HG02763 (cell line): ENCODE data around the gene CHURC1.
A peak's percentile ranks its signal among the peaks of the same experiment; 100 is the strongest.

Source experiments
- ATAC-seq: cut with Tn5 transposase; IDR thresholded peaks from one replicate; pipeline ENCODE4 v1.9.1; 2021; ENCODE audit warnings: mild to moderate bottlenecking, moderate library complexity; ENCODE audit not compliant: unreplicated experiment

CHURC1 gene

GRCh38 chr14:64954491-64955240 is 40.4 kb downstream of the CHURC1 start:
- ATAC-seq = no peak

DNA sequence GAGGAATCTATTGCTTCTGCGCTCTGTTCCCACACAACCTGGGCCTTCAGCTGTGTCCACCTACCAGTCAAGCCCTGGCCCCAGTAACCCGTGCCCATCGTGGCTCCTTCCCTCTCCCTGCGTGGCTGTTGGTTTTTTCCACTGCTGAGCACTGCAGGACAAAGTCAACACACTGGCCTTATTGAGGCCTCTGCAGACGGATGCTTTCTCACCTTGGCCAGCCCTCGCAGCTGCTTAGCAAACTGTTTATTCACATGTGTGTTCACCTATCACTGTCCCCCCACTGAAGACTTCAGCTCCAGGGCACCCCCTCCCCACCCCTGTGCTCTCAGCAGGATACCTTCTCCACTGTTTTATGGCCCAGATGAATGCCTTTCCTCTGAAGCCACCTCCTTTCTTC is 41.0 kb downstream of the CHURC1 start:
- ATAC-seq = no peak

DNA sequence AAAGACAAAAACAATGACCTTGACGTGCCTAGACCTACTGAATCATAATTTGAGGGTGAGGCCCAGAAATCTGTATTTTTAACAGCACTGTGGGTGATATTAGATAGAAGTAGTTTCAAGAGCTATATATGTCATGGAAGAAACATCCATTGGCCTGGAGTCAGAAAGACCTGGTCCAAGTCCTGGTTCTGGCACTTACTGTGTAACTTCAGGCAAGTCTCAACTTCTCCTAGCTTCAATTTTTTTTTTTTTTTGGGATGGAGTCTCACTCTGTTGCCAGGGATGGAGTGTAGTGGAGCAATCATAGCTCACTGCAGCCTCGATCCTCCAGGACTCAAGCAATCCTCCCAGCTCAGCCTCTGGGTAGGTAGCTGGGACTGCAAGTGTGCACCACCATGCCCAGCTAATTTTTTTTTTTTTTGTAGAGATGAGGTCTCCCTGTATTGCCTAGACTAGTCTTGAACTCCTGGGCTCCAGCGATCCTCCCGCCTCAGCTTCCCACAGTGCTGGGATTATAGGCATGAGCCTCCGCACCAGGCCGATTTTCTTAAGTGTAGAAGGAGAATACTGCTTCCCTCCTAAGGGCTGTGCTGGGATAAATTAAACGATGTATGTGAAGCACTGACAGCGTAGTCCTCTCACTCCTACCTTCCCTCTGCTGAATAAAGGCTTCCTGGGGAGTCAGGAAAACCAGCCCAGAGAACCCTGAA is 42.6 kb downstream of the CHURC1 start:
- no peak for ATAC-seq

DNA sequence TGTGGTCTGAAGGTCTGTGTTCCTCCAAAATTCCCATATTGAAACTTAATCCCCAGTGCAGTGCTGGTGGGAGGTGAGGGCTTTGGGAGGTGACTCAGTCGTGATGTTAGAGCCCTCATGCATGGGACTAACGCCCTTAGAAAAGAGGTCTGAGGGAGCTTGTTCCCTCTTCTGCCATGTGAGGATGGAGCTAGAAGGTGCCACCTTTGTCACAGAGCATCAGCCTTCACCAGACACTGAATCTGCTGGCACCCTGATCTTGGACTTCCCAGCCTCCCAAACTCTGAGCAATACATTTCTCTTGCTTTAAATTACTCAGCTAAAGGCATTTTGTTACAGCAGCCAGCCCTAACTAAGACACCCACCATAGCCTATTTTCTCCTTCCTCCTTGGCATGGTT is 43.9 kb downstream of the CHURC1 start:
- no peak for ATAC-seq

DNA sequence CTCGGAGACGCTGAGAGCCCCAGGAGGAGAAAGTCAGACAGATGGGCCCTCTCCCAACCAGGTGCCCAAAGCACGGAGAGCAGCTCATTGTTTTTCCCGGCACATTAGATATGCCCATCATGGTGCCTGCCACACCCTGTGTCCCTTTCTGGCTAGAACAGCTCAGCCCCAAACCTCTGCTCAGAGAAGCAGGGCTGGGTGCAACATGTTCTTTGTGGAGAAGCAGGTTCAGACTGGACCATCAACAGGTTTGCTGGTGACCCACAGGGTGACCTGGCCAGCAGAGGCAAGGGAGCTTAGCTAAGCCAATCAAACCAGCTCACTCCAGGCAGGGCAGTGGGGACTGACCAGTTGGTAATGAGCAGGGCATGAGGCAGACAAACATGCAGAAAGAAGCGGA is 44.5 kb downstream of the CHURC1 start:
- no peak for ATAC-seq

DNA sequence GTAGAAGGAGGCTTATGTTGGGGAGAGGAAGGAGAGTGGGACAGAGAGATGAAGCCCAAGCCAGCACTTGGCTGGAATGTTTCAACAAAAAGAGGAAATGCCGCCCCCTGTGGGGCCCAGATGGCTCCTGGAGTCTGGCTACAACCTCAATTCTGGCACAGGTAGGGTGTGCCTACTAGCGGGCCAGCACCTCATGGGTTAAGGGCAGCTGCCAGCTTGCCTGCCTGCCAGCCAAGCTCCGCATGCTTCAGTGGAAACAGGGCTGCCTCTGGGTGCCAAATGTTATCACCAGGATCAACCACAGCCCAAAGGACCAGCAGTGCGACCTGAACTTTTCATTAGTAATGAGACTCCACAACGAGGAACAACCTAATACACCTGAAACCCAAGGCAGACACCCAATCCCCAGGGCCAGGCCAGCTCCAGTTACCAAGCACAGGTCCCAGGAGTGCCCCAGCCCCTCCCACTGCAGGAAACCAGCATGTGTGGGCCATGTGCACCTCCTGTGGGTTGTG is 46.6 kb downstream of the CHURC1 start:
- ATAC-seq = no peak

GRCh38 chr14:64963611-64964010 is 49.4 kb downstream of the CHURC1 start:
- no peak for ATAC-seq

- no peak for ATAC-seq
Observed at GRCh38 chr14:64965356-64966000, 51.2 kb downstream of the CHURC1 start.

GRCh38 chr14:64966976-64967375 is 52.7 kb downstream of the CHURC1 start:
- no peak for ATAC-seq

GRCh38 chr14:64968167-64968566 is 53.9 kb downstream of the CHURC1 start:
- no peak for ATAC-seq

- ATAC-seq = no peak
Observed at GRCh38 chr14:64968651-64969050, 54.4 kb downstream of the CHURC1 start.

DNA sequence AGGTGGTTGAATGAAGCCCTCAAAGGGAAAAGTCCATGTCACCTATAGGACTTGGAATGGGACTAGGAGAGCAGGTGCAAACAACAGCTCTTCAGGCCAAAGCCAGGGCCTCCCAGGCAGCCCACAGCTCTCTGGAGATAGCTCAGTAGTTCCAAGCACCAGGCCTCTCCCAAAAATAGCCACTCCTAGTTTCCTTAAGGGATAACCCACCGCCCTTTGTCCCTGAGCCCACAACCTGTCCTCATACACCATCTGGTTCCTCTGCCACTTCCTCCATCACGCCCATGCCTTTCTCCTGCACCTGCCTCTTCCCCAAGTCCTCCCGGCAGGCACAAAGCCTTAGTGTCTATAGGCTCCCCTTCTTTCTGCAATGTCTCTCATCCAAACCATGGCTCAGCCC is 55.8 kb downstream of the CHURC1 start:
- ATAC-seq = no peak

- no peak for ATAC-seq
Observed at GRCh38 chr14:64970776-64971477, 56.7 kb downstream of the CHURC1 start.

DNA sequence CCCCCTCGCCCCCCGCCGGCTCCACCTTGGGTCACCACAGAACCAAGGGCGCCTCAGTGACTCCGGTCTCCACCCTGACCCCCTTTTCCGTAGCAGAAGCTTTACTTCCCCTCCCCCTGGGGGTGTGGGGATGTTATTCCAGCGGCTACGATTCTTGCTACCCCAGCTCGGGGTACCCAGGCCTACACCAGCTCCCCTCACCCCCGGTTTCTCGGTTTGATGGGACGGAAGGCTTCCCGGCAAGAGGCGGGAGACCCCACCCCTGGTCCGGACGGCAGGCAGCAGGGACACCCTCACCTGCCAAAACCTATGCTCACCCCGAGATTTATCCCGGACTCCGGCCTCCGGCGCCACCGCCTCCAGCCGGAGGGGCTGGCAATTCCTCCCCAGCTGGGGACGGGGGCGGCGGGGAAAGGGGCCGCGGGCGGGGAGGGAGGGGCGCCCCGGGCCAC is 57.3 kb downstream of the CHURC1 start:
- no peak for ATAC-seq

DNA sequence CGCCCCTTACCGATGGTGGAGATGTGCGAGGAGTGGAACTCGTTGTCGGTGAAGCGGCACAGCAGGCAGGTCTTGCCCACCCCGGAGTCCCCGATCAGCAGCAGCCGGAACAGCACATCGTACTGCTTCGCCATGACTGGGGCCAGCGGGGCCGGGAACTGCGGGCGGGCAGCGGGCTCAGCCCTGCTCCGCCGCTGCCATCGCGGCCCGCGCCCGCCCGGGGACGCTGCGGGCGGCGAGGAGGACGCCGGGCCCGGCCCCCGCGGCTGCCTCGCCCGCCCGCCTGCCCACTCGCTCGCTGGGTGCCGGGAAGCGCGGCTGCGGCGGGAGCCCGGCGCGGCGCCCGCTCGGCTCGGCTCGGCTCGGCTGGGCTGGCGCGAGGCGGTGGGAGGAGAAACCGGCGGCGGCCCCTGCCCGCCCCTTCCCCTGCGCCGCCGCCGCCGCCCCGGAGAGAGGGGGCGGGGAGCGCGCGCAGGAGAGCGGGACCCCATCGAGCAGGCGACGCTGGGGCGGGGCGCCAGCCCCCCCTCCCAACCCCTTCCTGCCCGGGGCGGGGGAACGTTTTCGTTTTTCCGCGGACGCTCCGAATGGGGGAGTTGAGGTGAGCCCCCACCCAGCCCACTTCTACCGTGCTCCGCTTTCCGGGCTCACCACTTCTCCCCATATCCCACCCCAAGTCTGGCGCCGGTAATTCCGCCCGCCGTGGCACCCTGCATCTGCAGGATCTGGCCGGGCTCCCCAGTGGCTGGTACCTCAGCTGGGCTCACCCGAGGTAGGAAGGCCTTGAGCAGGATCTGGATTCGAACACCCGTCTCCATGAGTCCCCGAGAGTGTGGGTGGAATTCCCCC is 57.9 kb downstream of the CHURC1 start, which contains the start of gene RAB15:
Gene RAB15, minus strand, starts transcription at position 394 of the 849 bp plus-strand sequence. Its CDS starts 260 bp downstream, at position 134.
- ATAC-seq = peak; percentile 50

- no peak for ATAC-seq
Observed at GRCh38 chr14:64973026-64973442, 58.8 kb downstream of the CHURC1 start.

- no peak for ATAC-seq
Observed at GRCh38 chr14:64973826-64974225, 59.6 kb downstream of the CHURC1 start.

GRCh38 chr14:64974563-64974962 is 60.3 kb downstream of the CHURC1 start:
- ATAC-seq = no peak

DNA sequence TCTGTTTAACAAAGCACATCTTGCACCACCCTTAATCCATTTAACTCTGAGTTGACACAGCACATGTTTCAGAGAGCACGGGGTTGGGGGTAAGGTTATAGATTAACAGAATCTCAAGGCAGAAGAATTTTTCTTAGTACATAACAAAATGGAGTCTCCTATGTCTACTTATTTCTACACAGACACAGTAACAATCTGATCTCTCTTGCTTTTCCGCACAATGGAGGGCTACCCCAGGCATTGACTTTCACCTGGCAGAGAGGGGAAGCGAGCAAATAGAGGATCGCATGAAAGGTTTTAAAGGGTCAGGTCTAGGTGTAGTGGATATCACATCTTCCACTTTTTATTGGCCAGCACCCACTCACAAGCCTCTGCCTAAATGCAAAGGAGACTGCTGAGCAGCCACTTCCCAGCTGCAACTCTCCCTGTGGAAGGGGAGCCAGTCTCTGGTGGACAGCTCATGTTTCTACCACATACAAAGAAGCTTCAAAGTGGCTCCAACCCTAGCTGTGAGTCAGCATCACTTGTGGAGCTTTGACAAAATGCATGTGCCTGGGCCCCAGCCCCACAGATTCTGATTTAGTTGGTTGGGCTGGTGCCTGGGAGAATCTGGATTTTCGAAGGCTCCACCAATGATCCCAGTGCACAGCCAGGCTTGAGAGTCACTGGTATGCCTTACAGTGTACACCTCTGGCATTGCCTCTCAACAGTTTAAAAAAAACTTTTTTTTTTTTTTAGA is 65.2 kb downstream of the CHURC1 start:
- ATAC-seq = no peak
